Activated T-cell treated with anti-CD3 and anti-CD28 coated beads, Interleukin-2, amount 50 U/mL, for 4 hours (primary cell): ENCODE data around the gene PFAS. TPM values are rescaled to one million over a fixed set of nuclear protein-coding genes. Genes with fewer than 3 reads are reported as not detected.
A peak's percentile ranks its signal among the peaks of the same experiment; 100 is the strongest.

Experiments used
- ATAC-seq, 2 donors: fragments of 200-7000 bp; cut with Tn5 transposase; one replicate each; pipeline ENCODE4 v1.10.0; 2021
- DNase-seq: peaks from one replicate; pipeline ENCODE4 v3.0.0-alpha.2; 2020
- H3K27me3 Mint-ChIP-seq: one replicate; pipeline ENCODE4 v1.8.0; 2021; ENCODE audit warnings: low read depth, mixed read lengths
- H3K36me3 Mint-ChIP-seq: one replicate; pipeline ENCODE4 v1.8.0; 2022; ENCODE audit warnings: mixed read lengths; ENCODE audit not compliant: insufficient read depth
- H3K4me1 Mint-ChIP-seq: one replicate; pipeline ENCODE4 v1.8.0; 2021; ENCODE audit warnings: low read depth, mixed read lengths
- H3K4me3 Mint-ChIP-seq: one replicate; pipeline ENCODE4 v1.8.0; 2021; ENCODE audit warnings: mild to moderate bottlenecking, moderate library complexity, mixed read lengths
- H3K9me3 Mint-ChIP-seq: one replicate; pipeline ENCODE4 v1.8.0; 2021; ENCODE audit warnings: mixed read lengths
- total RNA-seq, 3 donors: library from RNA; stranded (reverse); gene quantifications; one replicate each; pipeline ENCODE4 v1.2.1, GENCODE V29; 2021

The PFAS gene
- total RNA-seq, 3 donors from 2014 or later = 222 to 271 (median 254) TPM

GRCh38 chr17:8268550-8269298, 19.6 kb downstream of the PFAS start:
- no peak for ATAC-seq
- H3K27me3 Mint-ChIP-seq = no peaks in the 10 kb centered on the region
- H3K4me1 Mint-ChIP-seq = no peaks in the 10 kb centered on the region
- H3K9me3 Mint-ChIP-seq = no peaks in the 10 kb centered on the region
- no peak for DNase-seq
- peaks cover 23% of the 10 kb centered on the region for H3K36me3 Mint-ChIP-seq
- H3K4me3 Mint-ChIP-seq = no peak overlapping the region

GRCh38 chr17:8272421-8272820, 23.3 kb downstream of the PFAS start:
- no peaks in the 10 kb centered on the region for H3K4me1 Mint-ChIP-seq
- no peak overlapping the region for H3K4me3 Mint-ChIP-seq
- no peaks in the 10 kb centered on the region for H3K9me3 Mint-ChIP-seq
- H3K27me3 Mint-ChIP-seq = no peaks in the 10 kb centered on the region
- peaks cover 9% of the 10 kb centered on the region for H3K36me3 Mint-ChIP-seq
- DNase-seq (no peak), ATAC-seq (no peak)

- no peaks in the 10 kb centered on the region for H3K27me3 Mint-ChIP-seq
- ATAC-seq = no peak
- DNase-seq = no peak
Measured at GRCh38 chr17:8273884-8274444, 24.9 kb downstream of the PFAS start.

GRCh38 chr17:8274816-8275215, 25.7 kb downstream of the PFAS start:
- H3K4me1 Mint-ChIP-seq = no peaks in the 10 kb centered on the region
- no peak for DNase-seq
- H3K27me3 Mint-ChIP-seq = no peaks in the 10 kb centered on the region
- H3K9me3 Mint-ChIP-seq = no peaks in the 10 kb centered on the region
- no peak overlapping the region for H3K4me3 Mint-ChIP-seq
- ATAC-seq = no peak
- peaks cover 4% of the 10 kb centered on the region for H3K36me3 Mint-ChIP-seq

More at GRCh38 chr17:8273884-8274444, 24.9 kb downstream of the PFAS start:
- Mint-ChIP-seq H3K4me3 (no peak overlapping the region), H3K4me1 (no peaks in the 10 kb centered on the region), H3K9me3 (no peaks in the 10 kb centered on the region), H3K36me3 (peaks cover 9% of the 10 kb centered on the region)

- Mint-ChIP-seq H3K4me1 (no peaks in the 10 kb centered on the region), H3K9me3 (no peaks in the 10 kb centered on the region), H3K36me3 (peaks cover 4% of the 10 kb centered on the region), H3K4me3 (no peak overlapping the region), H3K27me3 (no peaks in the 10 kb centered on the region)
- ATAC-seq = no peak
- no peak for DNase-seq
Measured at GRCh38 chr17:8275421-8276290, 26.6 kb downstream of the PFAS start.

- no peak overlapping the region for H3K4me3 Mint-ChIP-seq
- no peaks in the 10 kb centered on the region for H3K9me3 Mint-ChIP-seq
- H3K36me3 Mint-ChIP-seq = no peaks in the 10 kb centered on the region
- H3K27me3 Mint-ChIP-seq = no peaks in the 10 kb centered on the region
- DNase-seq (no peak), ATAC-seq (no peak)
- H3K4me1 Mint-ChIP-seq = no peaks in the 10 kb centered on the region
Measured at GRCh38 chr17:8277317-8277716, 28.2 kb downstream of the PFAS start.

DNA sequence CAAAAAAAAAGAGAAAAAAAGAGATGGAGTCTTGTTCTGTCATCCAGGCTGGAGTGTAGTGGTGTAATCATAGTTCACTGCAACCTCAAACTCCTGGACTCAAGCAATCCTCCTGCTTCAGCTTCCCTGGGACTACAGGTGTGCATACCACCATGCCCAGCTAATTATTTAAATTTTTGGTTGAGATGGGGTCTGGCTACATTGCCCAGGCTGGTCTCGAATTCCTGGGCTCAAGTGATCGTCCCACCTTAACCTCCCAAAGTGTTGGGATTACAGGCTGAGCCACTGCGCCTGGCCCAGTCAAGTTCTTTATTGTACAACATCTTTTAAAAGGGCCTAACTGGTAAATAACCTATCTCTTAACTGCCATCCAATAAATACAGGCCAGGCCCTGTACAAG, 33.3 kb downstream of the PFAS start:
- Mint-ChIP-seq H3K4me1 (peaks cover 15% of the 10 kb centered on the region), H3K36me3 (no peaks in the 10 kb centered on the region), H3K4me3 (no peak overlapping the region), H3K9me3 (no peaks in the 10 kb centered on the region), H3K27me3 (no peaks in the 10 kb centered on the region)
- no peak for ATAC-seq
- DNase-seq = no peak

- Mint-ChIP-seq H3K4me1 (peaks cover 25% of the 10 kb centered on the region), H3K4me3 (no peak overlapping the region), H3K27me3 (no peaks in the 10 kb centered on the region), H3K9me3 (no peaks in the 10 kb centered on the region), H3K36me3 (no peaks in the 10 kb centered on the region)
- ATAC-seq (no peak), DNase-seq (no peak)
Measured at GRCh38 chr17:8283356-8283755, 34.3 kb downstream of the PFAS start.

DNA sequence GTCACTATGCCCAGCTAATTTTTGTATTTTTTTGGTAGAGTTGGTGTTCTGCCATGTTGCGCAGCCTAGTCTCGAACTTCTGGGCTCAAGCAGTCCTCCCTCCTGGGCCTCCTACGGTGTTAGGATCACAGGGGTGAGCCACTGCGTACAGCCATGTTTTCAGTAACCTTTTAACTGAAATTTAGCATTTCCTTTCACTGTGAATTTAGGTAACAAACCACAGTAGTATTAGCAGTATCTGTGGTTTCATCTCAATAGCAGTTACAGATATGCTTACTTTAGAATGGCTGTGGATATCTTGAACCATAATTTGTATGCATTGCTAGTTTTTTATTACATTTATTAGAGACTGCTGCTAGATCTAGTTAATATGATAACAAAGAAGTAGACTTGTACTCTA, 35.0 kb downstream of the PFAS start:
- H3K4me1 Mint-ChIP-seq = peaks cover 27% of the 10 kb centered on the region
- H3K36me3 Mint-ChIP-seq = no peaks in the 10 kb centered on the region
- no peaks in the 10 kb centered on the region for H3K9me3 Mint-ChIP-seq
- DNase-seq = no peak
- no peak for ATAC-seq
- no peak overlapping the region for H3K4me3 Mint-ChIP-seq
- H3K27me3 Mint-ChIP-seq = no peaks in the 10 kb centered on the region

- DNase-seq (no peak), ATAC-seq (no peak)
- Mint-ChIP-seq H3K36me3 (no peaks in the 10 kb centered on the region), H3K4me3 (no peak overlapping the region), H3K9me3 (no peaks in the 10 kb centered on the region), H3K4me1 (peaks cover 41% of the 10 kb centered on the region), H3K27me3 (no peaks in the 10 kb centered on the region)
Measured at GRCh38 chr17:8285270-8286181, 36.4 kb downstream of the PFAS start.

- H3K27me3 Mint-ChIP-seq = no peaks in the 10 kb centered on the region
- no peak for ATAC-seq
- peaks cover 3% of the 10 kb centered on the region for H3K36me3 Mint-ChIP-seq
- H3K4me1 Mint-ChIP-seq = peaks cover 42% of the 10 kb centered on the region
- H3K4me3 Mint-ChIP-seq = peak overlapping the region; percentile 95
- no peak for DNase-seq
- no peaks in the 10 kb centered on the region for H3K9me3 Mint-ChIP-seq
Measured at GRCh38 chr17:8287651-8288335, 38.7 kb downstream of the PFAS start.

- H3K27me3 Mint-ChIP-seq = no peaks in the 10 kb centered on the region
- peak within 1 kb of the TSS; percentile 95 for H3K4me3 Mint-ChIP-seq
- no peaks in the 10 kb centered on the region for H3K9me3 Mint-ChIP-seq
- peak; percentile 93 to 95 for ATAC-seq
- DNase-seq = peak; percentile 70
- peaks cover 3% of the 10 kb centered on the region for H3K36me3 Mint-ChIP-seq
- peaks cover 40% of the 10 kb centered on the region for H3K4me1 Mint-ChIP-seq
Measured at GRCh38 chr17:8288336-8289102, 39.4 kb downstream of the PFAS start, which contains the start of gene RANGRF. Gene RANGRF, plus strand, starts transcription at chr17:8288670. Its CDS starts 119 bp downstream, at chr17:8288789.

DNA sequence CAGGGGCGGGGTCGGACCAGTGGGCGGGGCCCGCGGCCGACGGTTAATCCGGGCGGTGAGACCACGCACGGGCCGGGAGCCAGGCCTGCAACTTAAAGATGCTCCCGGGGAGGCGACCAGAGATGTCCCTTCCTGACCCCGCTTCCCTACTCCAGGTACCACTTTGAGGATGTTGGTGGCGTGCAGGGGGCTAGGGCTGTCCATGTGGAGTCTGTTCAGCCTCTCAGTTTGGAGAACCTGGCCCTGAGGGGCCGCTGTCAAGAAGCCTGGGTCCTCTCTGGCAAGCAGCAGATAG, 40.0 kb downstream of the PFAS start:
- peaks cover 38% of the 10 kb centered on the region for H3K4me1 Mint-ChIP-seq
- no peaks in the 10 kb centered on the region for H3K9me3 Mint-ChIP-seq
- no peak for DNase-seq
- peaks cover 3% of the 10 kb centered on the region for H3K36me3 Mint-ChIP-seq
- no peaks in the 10 kb centered on the region for H3K27me3 Mint-ChIP-seq
- no peak for ATAC-seq
- peak overlapping the region; percentile 95 for H3K4me3 Mint-ChIP-seq
